GM06990 (cell line): ENCODE results near the gene TM4SF4.

Experiments used
- DNase-seq: peaks from one replicate; pipeline ENCODE4 v3.0.0-alpha.2; 2011; ENCODE audit not compliant: insufficient read length; ENCODE audit errors: extremely low read depth
- H3K27me3 ChIP-seq: replicated peaks from 2 replicates; pipeline ENCODE4 v1.6.0; 2011; ENCODE audit warnings: low read length; ENCODE audit not compliant: control insufficient read depth, insufficient read depth
- H3K36me3 ChIP-seq: 2 replicates; pipeline ENCODE4 v1.5.1; 2011; ENCODE audit warnings: low read length; ENCODE audit not compliant: control insufficient read depth, insufficient read depth
- H3K4me3 ChIP-seq: replicated peaks from 2 replicates; pipeline ENCODE4 v1.5.1; 2011; ENCODE audit warnings: low read depth, mild to moderate bottlenecking, control low read depth, low read length
- CTCF ChIP-seq: IDR thresholded peaks from 2 replicates; pipeline ENCODE4 v1.5.1; 2011; ENCODE audit warnings: low read length, control low read depth, mild to moderate bottlenecking, inconsistent platforms; ENCODE audit not compliant: insufficient read depth, poor library complexity, severe bottlenecking

Gene TM4SF4

GRCh38 chr3:149541091-149541491 is 66.6 kb downstream of the TM4SF4 start:
- DNase-seq = no peak
- no peaks in the 10 kb centered on the region for H3K36me3 ChIP-seq
- no peak overlapping the region for H3K4me3 ChIP-seq
- no peak for TF ChIP-seq CTCF
- H3K27me3 ChIP-seq = no peaks in the 10 kb centered on the region

GRCh38 chr3:149542375-149543312 is 68.1 kb downstream of the TM4SF4 start:
- no peak for DNase-seq
- Histone ChIP-seq H3K4me3 (no peak overlapping the region), H3K27me3 (no peaks in the 10 kb centered on the region), H3K36me3 (no peaks in the 10 kb centered on the region)
- TF ChIP-seq CTCF = no peak

GRCh38 chr3:149545049-149545448 is 70.6 kb downstream of the TM4SF4 start:
- no peak for TF ChIP-seq CTCF
- DNase-seq = no peak
- Histone ChIP-seq H3K27me3 (no peaks in the 10 kb centered on the region), H3K4me3 (no peak overlapping the region), H3K36me3 (no peaks in the 10 kb centered on the region)

GRCh38 chr3:149547413-149547812 is 72.9 kb downstream of the TM4SF4 start:
- no peak for TF ChIP-seq CTCF
- Histone ChIP-seq H3K4me3 (no peak overlapping the region), H3K36me3 (no peaks in the 10 kb centered on the region), H3K27me3 (no peaks in the 10 kb centered on the region)
- DNase-seq = no peak

GRCh38 chr3:149547954-149548668 is 73.6 kb downstream of the TM4SF4 start:
- H3K4me3 ChIP-seq = no peak overlapping the region
- H3K27me3 ChIP-seq = no peaks in the 10 kb centered on the region
- no peak for TF ChIP-seq CTCF
- DNase-seq = no peak
- H3K36me3 ChIP-seq = no peaks in the 10 kb centered on the region
